Endothelial cell (in vitro differentiated cells): ENCODE data around the gene ADAMTS12. TPM values are rescaled to one million over a fixed set of nuclear protein-coding genes. Genes with fewer than 3 reads are reported as not detected.

ENCODE experiments used
- DNase-seq: peaks from one replicate; pipeline ENCODE4 v3.0.0; 2021; ENCODE audit warnings: low spot score
- H3K27ac Mint-ChIP-seq: one replicate; pipeline ENCODE4 v1.8.0; 2021; ENCODE audit warnings: mixed read lengths, inconsistent platforms; ENCODE audit not compliant: unreplicated experiment
- H3K27me3 Mint-ChIP-seq: one replicate; pipeline ENCODE4 v1.8.0; 2021; ENCODE audit warnings: mild to moderate bottlenecking, moderate library complexity, mixed read lengths, inconsistent platforms; ENCODE audit not compliant: unreplicated experiment
- H3K36me3 Mint-ChIP-seq: one replicate; pipeline ENCODE4 v1.8.0; 2021; ENCODE audit warnings: mild to moderate bottlenecking, low read depth, mixed read lengths, inconsistent platforms; ENCODE audit not compliant: unreplicated experiment
- H3K4me1 Mint-ChIP-seq: one replicate; pipeline ENCODE4 v1.8.0; 2021; ENCODE audit warnings: mild to moderate bottlenecking, mixed read lengths, inconsistent platforms; ENCODE audit not compliant: unreplicated experiment
- H3K4me3 Mint-ChIP-seq: one replicate; pipeline ENCODE4 v1.8.0; 2021; ENCODE audit warnings: mild to moderate bottlenecking, mixed read lengths, inconsistent platforms; ENCODE audit not compliant: unreplicated experiment
- H3K9me3 Mint-ChIP-seq: one replicate; pipeline ENCODE4 v1.8.0; 2021; ENCODE audit warnings: mixed read lengths, inconsistent platforms; ENCODE audit not compliant: unreplicated experiment
- total RNA-seq: library from RNA; stranded (reverse); fragmentation: NEBNext Ultra II Directional; extraction: Animal tissue kit (Norgen Biotek cat#: 25700); gene quantifications from one replicate; pipeline ENCODE4 v1.2.1, GENCODE V29; 2021; ENCODE audit not compliant: unreplicated experiment
- TF ChIP-seq, protein P1 (sequence below): fragments of 200-600 bp; sonication (generic); IDR thresholded peaks from one replicate; pipeline ENCODE4 v1.5.0; 2021; ENCODE audit warnings: antibody characterized with exemption; ENCODE audit not compliant: unreplicated experiment

Gene ADAMTS12
- total RNA-seq, 1 donor from 2014 or later, result 9.8 TPM

DNA sequence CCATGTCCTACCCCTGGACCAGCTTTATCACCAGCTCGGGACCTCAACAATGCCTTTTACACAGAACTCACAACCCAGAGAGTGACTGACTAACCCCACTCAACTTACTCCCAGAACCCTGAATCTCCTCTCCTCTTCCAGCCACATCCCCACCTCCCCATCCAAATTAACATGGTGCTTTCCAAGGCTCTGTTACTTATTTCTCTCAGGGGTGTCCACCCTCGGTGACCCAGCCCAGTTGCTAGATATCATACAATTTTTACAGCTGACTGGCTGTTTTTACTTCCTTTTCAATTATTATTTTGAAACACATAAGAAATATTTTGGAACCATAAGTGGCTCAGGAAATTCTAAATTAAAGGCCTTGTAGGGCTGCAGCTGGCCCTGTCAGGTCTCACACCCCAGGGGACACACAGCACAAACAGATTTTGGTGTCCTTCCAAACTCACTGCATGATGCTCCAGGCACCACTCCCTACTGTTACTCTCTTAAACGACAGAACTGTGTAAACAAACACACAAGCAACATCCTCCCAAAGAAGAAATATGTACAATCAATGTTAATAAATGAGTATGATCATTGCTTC, 180.6 kb downstream of the ADAMTS12 start:
- TF ChIP-seq, protein P1, sequence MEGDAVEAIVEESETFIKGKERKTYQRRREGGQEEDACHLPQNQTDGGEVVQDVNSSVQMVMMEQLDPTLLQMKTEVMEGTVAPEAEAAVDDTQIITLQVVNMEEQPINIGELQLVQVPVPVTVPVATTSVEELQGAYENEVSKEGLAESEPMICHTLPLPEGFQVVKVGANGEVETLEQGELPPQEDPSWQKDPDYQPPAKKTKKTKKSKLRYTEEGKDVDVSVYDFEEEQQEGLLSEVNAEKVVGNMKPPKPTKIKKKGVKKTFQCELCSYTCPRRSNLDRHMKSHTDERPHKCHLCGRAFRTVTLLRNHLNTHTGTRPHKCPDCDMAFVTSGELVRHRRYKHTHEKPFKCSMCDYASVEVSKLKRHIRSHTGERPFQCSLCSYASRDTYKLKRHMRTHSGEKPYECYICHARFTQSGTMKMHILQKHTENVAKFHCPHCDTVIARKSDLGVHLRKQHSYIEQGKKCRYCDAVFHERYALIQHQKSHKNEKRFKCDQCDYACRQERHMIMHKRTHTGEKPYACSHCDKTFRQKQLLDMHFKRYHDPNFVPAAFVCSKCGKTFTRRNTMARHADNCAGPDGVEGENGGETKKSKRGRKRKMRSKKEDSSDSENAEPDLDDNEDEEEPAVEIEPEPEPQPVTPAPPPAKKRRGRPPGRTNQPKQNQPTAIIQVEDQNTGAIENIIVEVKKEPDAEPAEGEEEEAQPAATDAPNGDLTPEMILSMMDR, result no peak
- no peaks in the 10 kb centered on the region for H3K36me3 Mint-ChIP-seq
- H3K4me1 Mint-ChIP-seq, result no peaks in the 10 kb centered on the region
- H3K9me3 Mint-ChIP-seq, result no peaks in the 10 kb centered on the region
- peaks cover 1% of the 10 kb centered on the region for H3K27me3 Mint-ChIP-seq
- no peak overlapping the region for H3K27ac Mint-ChIP-seq
- no peak overlapping the region for H3K4me3 Mint-ChIP-seq
- DNase-seq, result no peak

- DNase-seq, result no peak
- H3K4me3 Mint-ChIP-seq, result no peak overlapping the region
- peaks cover 1% of the 10 kb centered on the region for H3K4me1 Mint-ChIP-seq
- H3K27ac Mint-ChIP-seq, result no peak overlapping the region
- TF ChIP-seq, protein P1, result no peak
- H3K36me3 Mint-ChIP-seq, result no peaks in the 10 kb centered on the region
- no peaks in the 10 kb centered on the region for H3K9me3 Mint-ChIP-seq
- no peaks in the 10 kb centered on the region for H3K27me3 Mint-ChIP-seq
These were observed 188.9 kb downstream of the ADAMTS12 start for GRCh38 chr5:33702867-33703266.

DNA sequence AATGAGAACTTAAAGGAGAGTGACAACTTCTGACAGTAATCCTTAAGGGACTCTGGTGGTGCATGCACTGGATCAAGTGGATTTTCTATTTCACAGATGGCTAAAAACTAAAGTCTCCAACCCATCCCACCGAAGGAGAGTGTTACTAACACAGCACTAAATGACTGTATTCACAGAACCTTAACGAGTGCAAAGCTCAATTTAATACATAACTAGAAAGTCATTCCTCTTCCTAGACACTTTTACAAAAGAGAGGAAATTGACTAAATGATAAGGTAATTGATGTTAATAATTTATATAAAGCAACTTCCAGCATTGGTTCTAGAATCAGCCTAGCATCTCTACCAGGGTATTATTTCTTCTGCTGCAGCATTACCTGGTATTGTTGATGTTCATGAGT, 189.8 kb downstream of the ADAMTS12 start:
- Mint-ChIP-seq H3K4me1 (peaks cover 7% of the 10 kb centered on the region), H3K36me3 (no peaks in the 10 kb centered on the region), H3K27me3 (no peaks in the 10 kb centered on the region), H3K4me3 (no peak overlapping the region), H3K27ac (no peak overlapping the region), H3K9me3 (no peaks in the 10 kb centered on the region)
- no peak for DNase-seq
- TF ChIP-seq, protein P1, result no peak

DNA sequence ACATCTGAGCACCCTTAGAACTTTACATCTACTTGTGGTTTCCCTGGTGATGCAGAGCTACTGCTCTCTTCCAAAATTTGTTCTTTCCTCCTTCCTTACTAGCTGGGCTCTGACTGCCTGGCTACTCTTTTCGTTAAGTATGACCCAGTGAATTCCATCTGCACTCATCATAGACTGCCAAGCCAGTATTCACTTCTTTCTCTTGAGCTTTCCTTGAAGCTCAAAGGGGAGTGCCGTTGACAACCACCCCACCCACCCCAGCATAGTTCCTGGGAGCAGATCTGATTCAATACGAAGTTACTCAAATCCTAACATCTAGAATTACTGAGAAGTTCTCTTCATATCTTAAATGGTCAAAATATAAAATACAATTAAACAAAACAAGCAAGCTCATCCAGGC, 190.5 kb downstream of the ADAMTS12 start:
- Mint-ChIP-seq H3K4me1 (peaks cover 7% of the 10 kb centered on the region), H3K36me3 (no peaks in the 10 kb centered on the region), H3K27me3 (no peaks in the 10 kb centered on the region), H3K9me3 (no peaks in the 10 kb centered on the region), H3K27ac (no peak overlapping the region), H3K4me3 (no peak overlapping the region)
- TF ChIP-seq, protein P1, result no peak
- DNase-seq, result no peak

DNA sequence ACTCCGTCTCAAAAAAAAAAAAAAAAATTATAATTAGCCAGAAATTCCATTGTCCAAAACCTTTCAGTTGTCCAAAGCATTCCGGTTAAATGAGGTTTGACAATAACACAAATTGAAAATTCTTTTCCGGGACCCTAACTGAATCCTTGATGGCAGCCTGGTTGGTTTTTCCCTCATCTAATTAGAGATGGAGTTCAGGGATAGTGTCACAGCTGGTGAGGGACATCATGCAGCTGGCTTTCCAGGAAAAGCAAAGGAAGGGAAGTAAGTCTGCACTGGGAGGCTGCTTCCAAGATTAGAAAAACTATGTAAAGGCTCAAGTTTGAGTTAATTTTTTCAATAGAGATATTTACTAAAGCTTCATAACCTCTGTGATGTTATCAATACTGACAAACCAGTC, 195.4 kb downstream of the ADAMTS12 start:
- no peak for DNase-seq
- H3K27ac Mint-ChIP-seq, result no peak overlapping the region
- H3K36me3 Mint-ChIP-seq, result peaks cover 14% of the 10 kb centered on the region
- TF ChIP-seq, protein P1, result no peak
- no peaks in the 10 kb centered on the region for H3K27me3 Mint-ChIP-seq
- H3K4me3 Mint-ChIP-seq, result no peak overlapping the region
- peaks cover 7% of the 10 kb centered on the region for H3K4me1 Mint-ChIP-seq
- H3K9me3 Mint-ChIP-seq, result peaks cover 4% of the 10 kb centered on the region
